Cerebellar cortex (tissue), 1 donor: ENCODE measurements around the gene ATPAF2.
A peak's percentile ranks its signal among the peaks of the same experiment; 100 is the strongest.

Source experiments
- DNase-seq: peaks from one replicate; pipeline ENCODE4 v3.0.0-alpha.2; 2015; ENCODE audit warnings: low spot score

Gene ATPAF2

GRCh38 chr17:18038861-18039534, at the start of gene ATPAF2, which contains the start of gene GID4:
TSS of gene ATPAF2 (minus strand) at chr17:18039168. CDS start at chr17:18039013, 155 bp downstream.
TSS of gene GID4 (plus strand) at chr17:18039408. CDS start at chr17:18039465, 57 bp downstream.
- peak; percentile 99 for DNase-seq

- peak; percentile 89 for DNase-seq
These were observed 48.9 kb upstream of the ATPAF2 start, which contains the start of gene DRG2 for GRCh38 chr17:18087610-18088491. TSS of gene DRG2 (plus strand) at chr17:18087948. CDS start at chr17:18088024, 76 bp downstream.

- DNase-seq, result no peak
These were observed 45.3 kb upstream of the ATPAF2 start for GRCh38 chr17:18084256-18084655.

GRCh38 chr17:18079543-18079942, 40.6 kb upstream of the ATPAF2 start:
- DNase-seq, result no peak

- DNase-seq, result no peak
These were observed 38.0 kb upstream of the ATPAF2 start for GRCh38 chr17:18076936-18077335.

- no peak for DNase-seq
These were observed 35.8 kb upstream of the ATPAF2 start for GRCh38 chr17:18074566-18075272.

- no peak for DNase-seq
These were observed 32.8 kb upstream of the ATPAF2 start for GRCh38 chr17:18071751-18072150.

- peak; percentile 49 for DNase-seq
These were observed 31.9 kb upstream of the ATPAF2 start for GRCh38 chr17:18070861-18071340.

- no peak for DNase-seq
These were observed 30.1 kb upstream of the ATPAF2 start for GRCh38 chr17:18069101-18069500.

- no peak for DNase-seq
These were observed 27.9 kb upstream of the ATPAF2 start for GRCh38 chr17:18066866-18067265.

- no peak for DNase-seq
These were observed 26.6 kb upstream of the ATPAF2 start for GRCh38 chr17:18065546-18065945.

- DNase-seq, result no peak
These were observed 25.1 kb upstream of the ATPAF2 start for GRCh38 chr17:18064053-18064452.

GRCh38 chr17:18059283-18059682, 20.3 kb upstream of the ATPAF2 start:
- DNase-seq, result no peak

- no peak for DNase-seq
These were observed 17.2 kb upstream of the ATPAF2 start for GRCh38 chr17:18056214-18056613.

- DNase-seq, result no peak
These were observed 16.6 kb upstream of the ATPAF2 start for GRCh38 chr17:18055597-18055996.

- DNase-seq, result no peak
These were observed 6.9 kb upstream of the ATPAF2 start for GRCh38 chr17:18045691-18046350.

- DNase-seq, result no peak
These were observed 5.6 kb upstream of the ATPAF2 start for GRCh38 chr17:18044609-18045008.

GRCh38 chr17:18043491-18043890, 4.5 kb upstream of the ATPAF2 start:
- peak; percentile 24 for DNase-seq

GRCh38 chr17:18042983-18043382, 4.0 kb upstream of the ATPAF2 start:
- DNase-seq, result no peak

GRCh38 chr17:18041776-18042175, 2.8 kb upstream of the ATPAF2 start:
- no peak for DNase-seq

- DNase-seq, result peak; percentile 19
These were observed 1.4 kb upstream of the ATPAF2 start for GRCh38 chr17:18040261-18040858.
